K562 (cell line): ENCODE measurements around the gene AHI1. TPM values are rescaled to one million over a fixed set of nuclear protein-coding genes. Genes with fewer than 3 reads are reported as not detected.

Experiments
- BACH1 ChIP-seq: fragments of 200-800 bp; sonication (Bioruptor generic); IDR thresholded peaks from 2 replicates; pipeline ENCODE4 v1.6.1; 2016; ENCODE audit warnings: missing genetic modification characterization, missing compliant biosample characterization
- BHLHE40 ChIP-seq: IDR thresholded peaks from 2 replicates; pipeline ENCODE4 v1.6.1; 2011; ENCODE audit warnings: low read length, improper control_type of control experiment
- CREBBP ChIP-seq: IDR thresholded peaks from one replicate; pipeline ENCODE4 v1.6.1; 2012; ENCODE audit warnings: low read depth, mild to moderate bottlenecking, control low read depth, inconsistent platforms, low read length
- DNMT1 ChIP-seq: fragments of 450-650 bp; IDR thresholded peaks from 2 replicates; pipeline ENCODE4 v1.6.1; 2016; ENCODE audit warnings: antibody characterized with exemption, mild to moderate bottlenecking
- E2F8 ChIP-seq: fragments of 450-650 bp; IDR thresholded peaks from 2 replicates; pipeline ENCODE4 v1.7.1; 2018; ENCODE audit warnings: mild to moderate bottlenecking, low read depth; ENCODE audit not compliant: partially characterized antibody
- ELF4 ChIP-seq: fragments of 450-650 bp; formaldehyde crosslinking; IDR thresholded peaks from 2 replicates; pipeline ENCODE4 v1.4.0; 2022; ENCODE audit warnings: missing genetic modification characterization
- ERF ChIP-seq: fragments of 450-650 bp; formaldehyde crosslinking; IDR thresholded peaks from 2 replicates; pipeline ENCODE4 v1.4.0; 2020; ENCODE audit warnings: mild to moderate bottlenecking, mixed read lengths
- ETS2 ChIP-seq: IDR thresholded peaks from 2 replicates; pipeline ENCODE4 v1.6.1; 2016; ENCODE audit warnings: borderline replicate concordance, missing genetic modification characterization, mild to moderate bottlenecking, moderate library complexity, missing compliant biosample characterization; ENCODE audit not compliant: poor library complexity, severe bottlenecking
- FOSL1 ChIP-seq: fragments of 200-800 bp; sonication (Bioruptor generic); conservative IDR thresholded peaks from 2 replicates; pipeline ENCODE4 v1.6.1; 2016; ENCODE audit warnings: missing genetic modification characterization, missing compliant biosample characterization
- GTF2A2 ChIP-seq: IDR thresholded peaks from 2 replicates; pipeline ENCODE4 v1.6.1; 2016; ENCODE audit warnings: mild to moderate bottlenecking, missing genetic modification characterization, missing compliant biosample characterization
- HDAC2 ChIP-seq: fragments of 450-650 bp; IDR thresholded peaks from 2 replicates; pipeline ENCODE4 v1.6.1; 2016; ENCODE audit warnings: mild to moderate bottlenecking
- HINFP ChIP-seq: fragments of 450-650 bp; conservative IDR thresholded peaks from 2 replicates; pipeline ENCODE4 v1.6.1; 2016; ENCODE audit warnings: missing genetic modification characterization, low read depth, mild to moderate bottlenecking, control low read depth, missing compliant biosample characterization
- JUN ChIP-seq, 2 experiments: sonication (generic) in 1 of 2; formaldehyde crosslinking in 1 of 2; IDR thresholded peaks; 2 replicates each; pipeline versions ENCODE4 v1.6.1 to v1.8.0; 2012 to 2022; ENCODE audit warnings: borderline replicate concordance in 2 of 2, mild to moderate bottlenecking in 2 of 2, improper control_type of control experiment in 1 of 2, low read depth in 1 of 2, low read length in 1 of 2, missing genetic modification reagents in 1 of 2
- LEF1 ChIP-seq: fragments of 450-650 bp; IDR thresholded peaks from 2 replicates; pipeline ENCODE4 v1.6.1; 2016; ENCODE audit warnings: mild to moderate bottlenecking
- MCM2 ChIP-seq: fragments of 450-650 bp; IDR thresholded peaks from 2 replicates; pipeline ENCODE4 v1.6.1; 2017; ENCODE audit warnings: low read depth, mild to moderate bottlenecking
- MEF2D ChIP-seq: conservative IDR thresholded peaks from 2 replicates; pipeline ENCODE4 v1.6.1; 2016; ENCODE audit warnings: low read depth, missing genetic modification characterization, missing compliant biosample characterization
- NR2C1 ChIP-seq, 2 experiments: fragments of 450-650 bp; IDR thresholded peaks; 2 replicates each; pipeline ENCODE4 v1.6.1; 2017; ENCODE audit warnings: mild to moderate bottlenecking in 2 of 2, antibody characterized with exemption in 1 of 2, inconsistent platforms in 1 of 2, missing compliant biosample characterization in 1 of 2, missing genetic modification characterization in 1 of 2
- PCBP2 ChIP-seq: fragments of 200-400 bp; formaldehyde crosslinking; IDR thresholded peaks from 2 replicates; pipeline ENCODE4 v1.6.1; 2018; ENCODE audit warnings: low read length, low read depth, mild to moderate bottlenecking, moderate library complexity; ENCODE audit not compliant: poor library complexity, severe bottlenecking
- POLR2H ChIP-seq: IDR thresholded peaks from 2 replicates; pipeline ENCODE4 v1.6.1; 2016; ENCODE audit warnings: missing genetic modification characterization, low read depth, mild to moderate bottlenecking, control low read depth, missing compliant biosample characterization, moderate library complexity
- PTRF ChIP-seq: fragments of 450-650 bp; IDR thresholded peaks from 2 replicates; pipeline ENCODE4 v1.6.1; 2016; ENCODE audit warnings: mild to moderate bottlenecking, missing genetic modification characterization, missing compliant biosample characterization
- ZBED1 ChIP-seq: IDR thresholded peaks from 2 replicates; pipeline ENCODE4 v1.6.1; 2014
- ZEB2 ChIP-seq: fragments of 450-650 bp; IDR thresholded peaks from 2 replicates; pipeline ENCODE4 v1.6.1; 2016
- ZSCAN32 ChIP-seq: fragments of 450-650 bp; formaldehyde crosslinking; IDR thresholded peaks from 2 replicates; pipeline ENCODE4 v1.4.0; 2020; ENCODE audit warnings: mild to moderate bottlenecking, moderate library complexity
- polyA plus RNA-seq, 8 experiments: library from polyadenylated mRNA; depleted of rRNA in 4 of 8; stranded (reverse) in 5 of 8; unstranded in 3 of 8; fragments of >200 nt; fragmentation: Nextera tagmentation in 2 of 8; fragmentation: Illumina TruSeq in 1 of 8; extraction: Ambion mirVana in 2 of 8; extraction: Trizol in 1 of 8; gene quantifications; 2 replicates each; pipeline versions ENCODE4 v1.2.1 to v1.2.3, GENCODE V29; 2011 to 2014; ENCODE audit warnings: inconsistent platforms in 1 of 8, missing spikeins in 1 of 8
- total RNA-seq, 7 experiments: library from RNA; depleted of rRNA in 6 of 7; stranded (reverse); fragments of >200 nt in 6 of 7; fragmentation: Illumina TruSeq in 2 of 7; extraction: Trizol in 2 of 7; gene quantifications; 2 replicates each; pipeline versions ENCODE4 v1.2.1 to v1.2.3, GENCODE V29; 2011 to 2021; ENCODE audit warnings: low replicate concordance in 1 of 7

Gene AHI1
- total and polyA plus RNA-seq, 9 of the 15 experiments (the other 6 are each of a cell fraction or from before 2014, with no cell fraction given): 24.7 to 54.9 (median 32.2) TPM

GRCh38 chr6:135498185-135498841 is 773 bp upstream of the AHI1 start (continued):
- peak; percentile 79 for TF ChIP-seq POLR2H
- peak; percentile 74 for TF ChIP-seq BHLHE40
- TF ChIP-seq DNMT1: no peak
- TF ChIP-seq ELF4: no peak
- 0 out of 2 replicates have a peak, but pooled peaks have one; percentile 58 for TF ChIP-seq GTF2A2 (tag)
- peak; percentile 98 for TF ChIP-seq FOSL1
- no peak for TF ChIP-seq PTRF
- TF ChIP-seq JUN (IDR thresholded peaks at IDR 0.05; ENCODE audit: borderline replicate concordance, low read depth, low read length): peak; percentile 85
- TF ChIP-seq JUN (CRISPR knock-in tag; IDR thresholded peaks at IDR 0.05; ENCODE audit: borderline replicate concordance): no peak
- peak; percentile 51; the same call in 1 of the 2 replicates for TF ChIP-seq HINFP (tag)
- peak; percentile 55; the same call in 1 of the 2 replicates for TF ChIP-seq MEF2D (tag)
- TF ChIP-seq BACH1 (tag): peak; percentile 87
- TF ChIP-seq NR2C1 (IDR thresholded peaks at IDR 0.05): no peak
- TF ChIP-seq NR2C1 (tag; IDR thresholded peaks at IDR 0.05): peak; percentile 29; the same call in 1 of the 2 replicates
- peak; percentile 66; the same call in 1 of the 2 replicates for TF ChIP-seq ERF (CRISPR knock-in tag)
- peak; percentile 35; the same call in 1 of the 2 replicates for TF ChIP-seq ZEB2
- TF ChIP-seq MCM2: no peak
- TF ChIP-seq ZSCAN32 (CRISPR knock-in tag): no peak
- TF ChIP-seq ETS2 (tag): no peak
- no peak for TF ChIP-seq PCBP2
- no peak for TF ChIP-seq CREBBP
- TF ChIP-seq ZBED1: no peak
- peak; percentile 53; the same call in 1 of the 2 replicates for TF ChIP-seq LEF1
- TF ChIP-seq E2F8: no peak
- peak; percentile 74 for TF ChIP-seq HDAC2
